ENCODE measurements around the gene DISC1.

DISC1 gene

DNA sequence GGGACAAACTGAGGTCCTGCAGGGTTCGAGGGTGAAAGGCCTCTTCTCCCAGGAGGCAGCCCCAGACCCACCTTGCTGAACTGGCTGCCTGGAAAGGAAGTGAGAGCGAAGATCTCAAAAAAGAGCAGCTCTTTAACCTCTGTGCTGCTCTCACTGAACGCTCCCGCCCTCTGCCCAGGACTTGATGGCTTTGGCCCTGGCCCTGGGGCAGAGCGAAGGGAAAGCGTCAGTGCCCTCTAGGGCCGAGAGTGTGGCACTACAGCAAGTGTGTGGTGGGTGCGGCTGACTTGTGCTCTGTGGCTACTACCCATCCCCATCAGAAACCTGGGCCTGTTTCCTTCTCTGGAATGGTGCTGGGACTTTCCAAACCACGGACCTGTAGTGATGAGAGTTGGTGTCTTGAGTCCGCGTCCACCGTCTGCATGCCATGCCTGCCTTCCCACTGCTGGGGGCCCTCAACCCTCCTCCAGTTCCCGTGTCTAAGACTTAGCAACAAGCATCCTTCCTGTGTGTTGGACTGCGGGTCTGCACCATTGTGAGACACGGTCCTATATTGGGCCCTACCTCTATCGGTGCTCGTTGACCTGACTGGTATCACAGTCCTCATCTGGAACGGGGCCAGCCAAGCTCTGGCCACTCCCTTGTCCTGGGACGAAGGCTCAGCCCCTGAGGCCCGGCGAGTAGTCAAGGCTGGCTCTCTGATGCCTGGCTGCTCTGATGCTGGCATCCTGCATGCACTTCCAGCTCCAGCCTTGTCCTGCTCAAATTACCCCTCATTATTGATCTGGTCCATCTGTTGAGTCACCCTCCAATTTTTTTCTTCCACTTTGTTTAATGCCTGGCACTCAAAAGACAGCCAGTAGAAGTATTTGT, 180.3 kb downstream of the DISC1 start:
- DNase-seq (ENCODE audit: low read depth in 1 of 2, low spot score in 1 of 2), result no peak

DNA sequence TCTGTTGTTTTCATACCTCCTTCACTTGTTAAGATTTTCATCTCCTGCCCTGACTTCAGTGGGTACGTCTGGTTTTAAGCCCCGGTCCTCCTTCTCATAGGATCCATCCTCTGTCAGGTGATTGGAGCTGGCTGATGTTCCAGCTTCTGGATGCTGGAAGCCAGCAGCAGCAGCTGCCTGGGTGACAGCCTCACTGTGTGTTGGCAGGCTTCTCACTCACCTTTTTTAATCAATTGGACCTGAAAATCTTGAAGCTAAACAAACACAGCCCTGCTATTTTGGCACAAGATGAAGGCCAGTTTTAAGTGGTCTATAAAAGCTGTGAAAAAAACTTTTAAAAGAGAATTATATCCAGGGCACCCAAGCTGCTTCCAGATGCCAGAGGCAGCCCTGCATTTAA, 181.0 kb downstream of the DISC1 start:
- no peak for DNase-seq (ENCODE audit: low read depth in 1 of 2, low spot score in 1 of 2)

GRCh38 chr1:231808116-231808515, 181.5 kb downstream of the DISC1 start:
- DNase-seq (ENCODE audit: low read depth in 1 of 2, low spot score in 1 of 2), result no peak

- DNase-seq (ENCODE audit: low read depth in 1 of 2, low spot score in 1 of 2), result no peak
These were observed 182.4 kb downstream of the DISC1 start for GRCh38 chr1:231808990-231809389.

DNA sequence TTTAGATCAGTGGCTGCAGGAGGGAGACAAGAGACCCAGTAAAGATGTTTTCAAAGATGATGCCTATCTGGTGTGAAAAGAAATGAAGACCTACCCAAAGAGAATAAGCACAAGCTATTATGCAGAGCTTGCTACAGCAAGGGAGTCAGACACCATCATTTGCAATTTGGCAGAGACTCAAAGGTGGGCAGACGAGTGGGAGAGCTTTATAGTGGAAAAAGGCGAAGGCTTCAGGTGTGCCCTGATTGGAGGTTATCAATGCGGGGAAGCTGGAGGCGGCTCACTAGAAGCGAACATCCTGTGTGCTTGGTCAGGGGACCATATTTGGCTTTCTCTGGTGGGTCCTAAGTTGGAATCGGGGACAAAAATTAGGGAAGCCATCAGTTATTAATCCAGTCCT, 183.8 kb downstream of the DISC1 start:
- DNase-seq (ENCODE audit: low read depth in 1 of 2, low spot score in 1 of 2), result no peak

- no peak for DNase-seq (ENCODE audit: low read depth in 1 of 2, low spot score in 1 of 2)
These were observed 187.4 kb downstream of the DISC1 start for GRCh38 chr1:231814021-231814420.

- no peak for DNase-seq (ENCODE audit: low read depth in 1 of 2, low spot score in 1 of 2)
These were observed 187.9 kb downstream of the DISC1 start for GRCh38 chr1:231814521-231814920.

GRCh38 chr1:231817801-231818200, 191.2 kb downstream of the DISC1 start:
- DNase-seq (ENCODE audit: low read depth in 1 of 2, low spot score in 1 of 2), result no peak

GRCh38 chr1:231818337-231818736, 191.7 kb downstream of the DISC1 start:
- DNase-seq (ENCODE audit: low read depth in 1 of 2, low spot score in 1 of 2), result no peak

GRCh38 chr1:231821281-231821680, 194.7 kb downstream of the DISC1 start:
- no peak for DNase-seq (ENCODE audit: low read depth in 1 of 2, low spot score in 1 of 2)

GRCh38 chr1:231822041-231822440, 195.5 kb downstream of the DISC1 start:
- DNase-seq (ENCODE audit: low read depth in 1 of 2, low spot score in 1 of 2), result no peak

DNA sequence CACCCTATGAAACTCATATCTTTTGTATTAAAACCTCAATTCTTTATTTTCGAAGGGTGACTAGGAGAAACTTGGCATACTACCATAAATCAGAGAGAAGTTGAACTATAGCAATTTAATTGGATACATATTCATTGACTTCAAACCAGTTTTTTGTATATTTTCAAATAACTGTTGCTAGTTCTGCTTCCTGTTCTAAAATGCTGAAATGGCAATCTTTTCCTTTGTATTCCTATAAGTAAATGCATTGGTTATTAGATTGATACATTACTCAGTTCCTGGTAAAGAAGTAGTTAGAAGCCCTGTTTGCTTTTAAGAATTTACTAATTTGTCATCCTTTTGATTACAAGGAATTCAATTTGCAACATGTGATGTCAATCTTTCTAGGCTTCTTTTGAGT, 200.0 kb downstream of the DISC1 start:
- no peak for DNase-seq (ENCODE audit: low read depth in 1 of 2, low spot score in 1 of 2)

DNA sequence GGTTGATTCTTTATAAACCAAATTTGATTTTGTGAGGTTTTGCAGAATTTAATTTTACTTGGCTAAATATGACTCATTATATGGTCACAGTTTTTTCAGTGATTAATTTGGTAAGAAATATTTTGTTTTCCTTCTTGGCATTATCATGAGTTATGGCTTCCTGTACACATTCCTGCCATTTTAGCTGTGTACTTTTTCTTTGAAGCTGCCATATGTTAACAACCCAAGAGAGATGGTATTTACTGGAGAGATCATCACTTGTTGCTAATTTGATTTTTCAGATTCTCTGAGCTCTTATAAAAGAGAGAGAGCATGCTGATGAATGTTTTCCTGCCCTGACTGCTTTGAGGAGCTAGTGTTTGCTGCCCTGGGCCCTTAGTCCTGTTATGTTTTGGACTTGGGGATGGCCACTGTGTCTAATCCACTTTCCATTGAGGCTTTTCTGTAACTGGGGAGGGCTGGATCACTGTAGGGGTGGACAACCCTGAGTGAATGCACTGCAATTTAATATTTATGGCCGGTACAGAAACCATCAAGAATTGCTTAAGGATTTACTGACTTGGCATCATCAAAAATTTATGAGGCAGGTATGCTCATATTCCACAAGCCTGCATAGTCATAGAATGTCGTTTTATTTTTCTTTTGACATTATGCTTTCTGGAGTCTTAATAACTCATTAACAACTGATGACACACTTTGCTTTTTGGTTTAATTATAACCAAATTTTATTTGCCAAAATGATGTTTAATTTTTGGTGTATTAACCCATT, 200.9 kb downstream of the DISC1 start:
- no peak for DNase-seq (ENCODE audit: low read depth in 1 of 2, low spot score in 1 of 2)

DNA sequence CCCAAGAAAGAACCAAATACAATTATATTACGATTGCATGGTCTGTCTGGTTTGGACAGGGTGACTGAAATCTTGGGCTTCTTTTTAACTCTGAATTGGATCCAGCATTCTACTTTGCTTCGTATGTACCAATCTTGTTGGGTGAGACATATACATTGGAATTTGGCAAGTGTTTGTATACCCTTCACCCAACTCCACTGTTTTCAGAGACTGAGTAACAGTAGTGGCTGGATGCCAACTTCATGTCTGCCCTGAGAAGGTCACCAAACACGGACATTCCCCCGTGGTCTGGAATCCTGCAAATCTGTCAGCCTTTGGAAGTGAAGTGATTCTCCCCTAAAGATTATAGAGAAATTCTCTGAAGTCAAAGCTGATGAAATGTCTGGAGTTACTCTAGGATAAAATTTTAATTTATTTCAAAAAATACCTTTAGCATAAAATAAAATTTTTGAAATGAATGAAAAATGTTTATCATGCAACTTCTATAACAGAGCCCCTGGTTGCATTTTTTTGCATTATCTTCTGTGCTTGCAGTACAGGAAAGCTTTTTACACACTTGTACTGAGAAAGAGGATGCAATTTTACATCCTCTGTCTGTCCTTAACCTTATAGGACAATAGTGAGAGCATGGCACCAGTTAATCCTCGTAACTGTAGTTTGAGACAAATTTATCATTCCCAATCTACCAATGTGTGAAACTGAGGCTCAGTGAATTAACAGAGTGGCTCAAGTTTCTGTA, 201.8 kb downstream of the DISC1 start:
- no peak for DNase-seq (ENCODE audit: low read depth in 1 of 2, low spot score in 1 of 2)

- no peak for DNase-seq (ENCODE audit: low read depth in 1 of 2, low spot score in 1 of 2)
These were observed 202.7 kb downstream of the DISC1 start for GRCh38 chr1:231829332-231829731.

DNA sequence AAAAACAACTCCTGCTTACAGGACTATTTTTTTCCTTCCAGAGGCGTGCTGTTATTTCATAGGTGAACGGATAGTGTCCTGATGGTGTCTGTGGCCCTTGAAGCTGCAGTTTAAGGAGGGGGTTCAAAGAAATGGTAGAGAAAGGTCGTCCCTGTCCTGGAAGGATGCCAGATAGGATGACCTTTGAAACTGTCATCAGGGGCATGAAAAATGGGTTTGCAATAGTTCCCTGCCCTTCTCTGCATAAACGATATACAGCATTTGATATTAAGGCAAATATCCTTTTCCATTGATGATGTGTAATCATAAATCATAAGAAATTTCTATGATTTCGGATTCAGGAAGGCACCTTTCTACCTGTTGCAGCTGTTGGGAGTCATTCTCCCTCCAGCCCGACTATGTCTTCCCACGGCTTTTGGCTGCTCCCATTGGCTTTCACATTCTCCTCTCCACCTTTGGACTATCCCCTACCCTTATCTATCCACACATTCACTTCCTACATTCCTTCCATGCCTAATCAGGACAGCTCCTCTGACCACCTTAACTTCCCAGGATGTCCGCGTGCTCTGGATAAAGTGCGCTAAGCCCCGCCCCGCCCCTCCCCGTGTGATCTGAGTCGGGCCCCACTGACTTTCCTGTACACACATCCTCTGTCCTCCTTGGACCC, 209.8 kb downstream of the DISC1 start:
- no peak for DNase-seq (ENCODE audit: low read depth in 1 of 2, low spot score in 1 of 2)

- no peak for DNase-seq (ENCODE audit: low read depth in 1 of 2, low spot score in 1 of 2)
These were observed 211.9 kb downstream of the DISC1 start for GRCh38 chr1:231838521-231838920.

GRCh38 chr1:231839999-231840398, 213.4 kb downstream of the DISC1 start:
- no peak for DNase-seq (ENCODE audit: low read depth in 1 of 2, low spot score in 1 of 2)

- no peak for DNase-seq (ENCODE audit: low read depth in 1 of 2, low spot score in 1 of 2)
These were observed 215.2 kb downstream of the DISC1 start for GRCh38 chr1:231841616-231842344.

- DNase-seq (ENCODE audit: low read depth in 1 of 2, low spot score in 1 of 2), result no peak
These were observed 215.9 kb downstream of the DISC1 start for GRCh38 chr1:231842441-231842840.

All from activated T-helper 1 cell treated with anti-CD3 and anti-CD28 coated beads, Interleukin-2, amount 50 U/mL, for 16 hours (primary cell).